PC-3 (cell line): Measurements from ENCODE around the gene KCNIP4. TPM values are rescaled to one million over a fixed set of nuclear protein-coding genes. Genes with fewer than 3 reads are reported as not detected.

Source experiments
- ATAC-seq: fragments of 200-7000 bp; cut with Tn5 transposase; 2 replicates; pipeline ENCODE4 v1.9.1; 2020; ENCODE audit warnings: mild to moderate bottlenecking, moderate library complexity
- BruUV-seq: library from RNA; stranded (reverse); fragments of 400-500 nt; replicated peaks from 2 replicates; lab custom pipeline; 2021; lab: Mats Ljungman, UMichigan
- CTCF ChIA-PET: fragments of 300-600 bp; sonication (Branson Sonifier 250); formaldehyde crosslinking; loops from one replicate; lab custom pipeline; 2022; ENCODE audit warnings: antibody characterized with exemption; lab: Charles Lee
- POLR2A ChIA-PET: fragments of 300-600 bp; sonication (Branson Sonifier 250); formaldehyde crosslinking; loops from one replicate; lab custom pipeline; 2022; ENCODE audit warnings: antibody characterized with exemption; ENCODE audit not compliant: unreplicated experiment; lab: Charles Lee
- DNase-seq: peaks from one replicate; pipeline ENCODE4 v3.0.0-alpha.2; 2015
- H2AFZ ChIP-seq: fragments of 300-600 bp; sonication (generic); 2 replicates; pipeline ENCODE4 v1.6.0; 2016; ENCODE audit warnings: antibody characterized with exemption, low read length
- H3F3A ChIP-seq: fragments of 300-600 bp; sonication (generic); one replicate; pipeline ENCODE4 v1.6.0; 2017; ENCODE audit warnings: antibody characterized with exemption, low read length, control low read depth, mild to moderate bottlenecking; ENCODE audit not compliant: unreplicated experiment
- H3K27ac ChIP-seq: fragments of 300-600 bp; sonication (generic); 2 replicates; pipeline ENCODE4 v1.5.1; 2016; ENCODE audit warnings: mild to moderate bottlenecking, low read length
- H3K27me3 ChIP-seq: fragments of 300-600 bp; sonication (generic); 2 replicates; pipeline ENCODE4 v1.6.1; 2016; ENCODE audit warnings: low read length, mixed read lengths
- H3K36me3 ChIP-seq: fragments of 300-600 bp; sonication (generic); 2 replicates; pipeline ENCODE4 v1.6.1; 2016; ENCODE audit warnings: low read depth, mixed run types, low read length, mixed read lengths
- H3K4me1 ChIP-seq: fragments of 300-600 bp; sonication (generic); 2 replicates; pipeline ENCODE4 v1.5.1; 2016; ENCODE audit warnings: low read length; ENCODE audit not compliant: insufficient read depth
- H3K4me2 ChIP-seq: fragments of 300-600 bp; sonication (generic); 2 replicates; pipeline ENCODE4 v1.6.0; 2016; ENCODE audit warnings: low read length
- H3K4me3 ChIP-seq: fragments of 300-600 bp; sonication (generic); 2 replicates; pipeline ENCODE4 v1.5.1; 2016; ENCODE audit warnings: mild to moderate bottlenecking, low read length, mixed read lengths
- H3K79me2 ChIP-seq: fragments of 300-600 bp; sonication (generic); 2 replicates; pipeline ENCODE4 v1.6.1; 2017; ENCODE audit warnings: low read length, mixed read lengths
- H3K9ac ChIP-seq: fragments of 300-600 bp; sonication (generic); 2 replicates; pipeline ENCODE4 v1.6.0; 2016; ENCODE audit warnings: mild to moderate bottlenecking, low read length
- H3K9me2 ChIP-seq: fragments of 300-600 bp; sonication (generic); replicated peaks from 2 replicates; pipeline ENCODE4 v1.6.1; 2016; ENCODE audit warnings: mixed run types, low read length, mixed read lengths
- H3K9me3 ChIP-seq: fragments of 300-600 bp; sonication (generic); 2 replicates; pipeline ENCODE4 v1.6.1; 2016; ENCODE audit warnings: low read length, mixed read lengths
- H4K20me1 ChIP-seq: fragments of 300-600 bp; sonication (generic); 2 replicates; pipeline ENCODE4 v1.6.1; 2016; ENCODE audit warnings: low read length, mixed read lengths
- CTCF ChIP-seq: fragments of 300-600 bp; sonication (generic); conservative IDR thresholded peaks from 2 replicates; pipeline ENCODE4 v1.5.1; 2017; ENCODE audit warnings: antibody characterized with exemption, low read depth, mild to moderate bottlenecking, low read length
- EZH2 ChIP-seq: fragments of 300-600 bp; sonication (generic); IDR thresholded peaks from one replicate; pipeline ENCODE4 v1.6.1; 2017; ENCODE audit warnings: antibody characterized with exemption, mild to moderate bottlenecking, low read length; ENCODE audit not compliant: unreplicated experiment
- EZH2phosphoT487 ChIP-seq: fragments of 300-600 bp; sonication (generic); IDR thresholded peaks from 2 replicates; pipeline ENCODE4 v1.6.1; 2018; ENCODE audit warnings: mild to moderate bottlenecking, antibody characterized with exemption, low read length, borderline replicate concordance
- intact Hi-C: fragments of 100-400 bp; cut with micrococcal nuclease; formaldehyde crosslinking; loops from 2 replicates; pipeline ENCODE4 v1.9.0; 2023
- total RNA-seq: library from RNA; depleted of rRNA; stranded (reverse); fragments of >200 nt; gene quantifications from 2 replicates; pipeline ENCODE4 v1.2.3, GENCODE V29; 2014

The KCNIP4 gene
- total RNA-seq, 1 experiment from 2014 or later: not detected

GRCh38 chr4:21205821-21206531 lies 742.6 kb downstream of the KCNIP4 start:
- H3K27ac ChIP-seq: no peak overlapping the region
- intact Hi-C loops: no loop called here
- no peak overlapping the region for H3K4me2 ChIP-seq
- H3K79me2 ChIP-seq: no peaks in the 10 kb centered on the region
- no peaks in the 10 kb centered on the region for H3K4me1 ChIP-seq
- no TSS peak for BruUV-seq
- H3K4me3 ChIP-seq: no peak overlapping the region
- no peak overlapping the region for H2AFZ ChIP-seq
- ChIA-PET POLR2A (no interaction called here), CTCF (no interaction called here)
- ATAC-seq (no peak), DNase-seq (no peak)
- H4K20me1 ChIP-seq: no peaks in the 10 kb centered on the region
- peaks cover 7% of the 10 kb centered on the region; the same call in 1 of the 2 replicates for H3K27me3 ChIP-seq
- no peaks in the 10 kb centered on the region for H3K36me3 ChIP-seq
- H3F3A ChIP-seq: no peaks in the 10 kb centered on the region
- no peaks in the 10 kb centered on the region for H3K9me2 ChIP-seq
- no peak for TF ChIP-seq EZH2phosphoT487
- TF ChIP-seq EZH2: no peak
- no peak for TF ChIP-seq CTCF
- H3K9me3 ChIP-seq: no peaks in the 10 kb centered on the region
- no peak overlapping the region for H3K9ac ChIP-seq

GRCh38 chr4:21203416-21203815 lies 745.2 kb downstream of the KCNIP4 start:
- Histone ChIP-seq H3K9me2 (no peaks in the 10 kb centered on the region), H3F3A (no peaks in the 10 kb centered on the region), H4K20me1 (no peaks in the 10 kb centered on the region), H3K4me1 (no peaks in the 10 kb centered on the region), H3K79me2 (no peaks in the 10 kb centered on the region), H3K4me2 (no peak overlapping the region), H3K4me3 (no peak overlapping the region), H3K9me3 (no peaks in the 10 kb centered on the region), H3K36me3 (no peaks in the 10 kb centered on the region), H3K9ac (no peak overlapping the region), H3K27me3 (peaks cover 7% of the 10 kb centered on the region; the same call in 1 of the 2 replicates), H2AFZ (no peak overlapping the region), H3K27ac (no peak overlapping the region)
- ATAC-seq (no peak), DNase-seq (no peak)
- ChIA-PET POLR2A (no interaction called here), CTCF (no interaction called here)
- TF ChIP-seq CTCF (no peak), EZH2 (no peak), EZH2phosphoT487 (no peak)
- intact Hi-C loops: no loop called here
- no TSS peak for BruUV-seq

GRCh38 chr4:21202959-21203358 lies 745.6 kb downstream of the KCNIP4 start:
- H3F3A ChIP-seq: no peaks in the 10 kb centered on the region
- H4K20me1 ChIP-seq: no peaks in the 10 kb centered on the region
- H3K9ac ChIP-seq: no peak overlapping the region
- no peak overlapping the region for H3K4me2 ChIP-seq
- H2AFZ ChIP-seq: no peak overlapping the region
- no TSS peak for BruUV-seq
- no peak overlapping the region for H3K4me3 ChIP-seq
- ATAC-seq (no peak), DNase-seq (no peak)
- POLR2A ChIA-PET: no interaction called here
- intact Hi-C loops: no loop called here
- H3K27me3 ChIP-seq: peaks cover 7% of the 10 kb centered on the region; the same call in 1 of the 2 replicates
- no peaks in the 10 kb centered on the region for H3K9me2 ChIP-seq
- H3K36me3 ChIP-seq: no peaks in the 10 kb centered on the region
- no peaks in the 10 kb centered on the region for H3K4me1 ChIP-seq
- no peaks in the 10 kb centered on the region for H3K9me3 ChIP-seq
- no peaks in the 10 kb centered on the region for H3K79me2 ChIP-seq
- TF ChIP-seq EZH2 (no peak), CTCF (no peak)
- no peak overlapping the region for H3K27ac ChIP-seq
- CTCF ChIA-PET: no interaction called here
